Adrenal gland (tissue), 12 donors: ENCODE results near the gene SPA17. TPM values are rescaled to one million over a fixed set of nuclear protein-coding genes. Genes with fewer than 3 reads are reported as not detected.

ENCODE experiments used
- DNase-seq, 7 donors: peaks; one replicate each; pipeline ENCODE4 v3.0.0-alpha.2; 2019 to 2020
- H3K27ac ChIP-seq, 5 donors: fragments of 200-600 bp; sonication (generic) in 4 of 5; 1 replicate in 3 of 5; 2 replicates in 2 of 5; pipeline versions ENCODE4 v1.5.1 to v1.8.0; 2016 to 2020; ENCODE audit warnings: mild to moderate bottlenecking in 1 of 5
- H3K27me3 ChIP-seq: fragments of 200-600 bp; 2 replicates; pipeline ENCODE4 v1.8.0; 2021
- H3K36me3 ChIP-seq, 2 donors: fragments of 200-600 bp; replicated peaks in 1 of 2; 1 replicate in 1 of 2; 2 replicates in 1 of 2; pipeline versions ENCODE4 v1.5.1 to v1.8.0; 2018 to 2022
- H3K4me1 ChIP-seq, 2 donors: fragments of 200-600 bp; replicated peaks in 1 of 2; 1 replicate in 1 of 2; 2 replicates in 1 of 2; pipeline versions ENCODE4 v1.5.1 to v1.8.0; 2018 to 2021
- H3K4me3 ChIP-seq, 4 donors: fragments of 200-600 bp; sonication (generic) in 3 of 4; one replicate each; pipeline ENCODE4 v1.5.1; 2016 to 2018
- H3K9me3 ChIP-seq, 3 donors: fragments of 200-600 bp; sonication (generic) in 1 of 3; replicated peaks in 1 of 3; 1 replicate in 2 of 3; 2 replicates in 1 of 3; pipeline versions ENCODE4 v1.5.1 to v1.8.0; 2016 to 2021
- POLR2A ChIP-seq, 2 donors: fragments of 450-650 bp; IDR thresholded peaks; one replicate each; pipeline ENCODE4 v1.6.1; 2017; ENCODE audit warnings: antibody characterized with exemption in 2 of 2, mild to moderate bottlenecking in 2 of 2, moderate library complexity in 1 of 2
- WGBS, 4 donors: extraction: QIAGEN DNeasy Blood & Tissue Kit in 2 of 4; methylation state at CpG; one replicate each; pipeline versions ENCODE4 v1.1.5 to v1.1.7; 2013 to 2017; 5-methylcytosine and 5-hydroxymethylcytosine counted together
- intact Hi-C, 2 donors: fragments of 100-400 bp; cut with DNase I; formaldehyde crosslinking; loops; one replicate each; pipeline versions ENCODE4 v1.14.1 to v1.15.0; 2022 to 2023
- polyA plus RNA-seq, 3 donors: library from polyadenylated mRNA; stranded (reverse); fragments of 200-250 nt in 2 of 3; fragments of 350-450 nt in 1 of 3; fragmentation: Illumina TruSeq in 1 of 3; extraction: RNeasy Lipid Tissue Mini Kit (QIAGEN cat#74804) in 1 of 3; gene quantifications; one replicate each; pipeline ENCODE4 v1.2.3, GENCODE V29; 2013 to 2014
- total RNA-seq, 9 donors: library from RNA; depleted of rRNA in 4 of 9; stranded (reverse); fragments of >200 nt in 4 of 9; fragments of 120-200 nt in 1 of 9; fragmentation: NEBNext Ultra II Directional in 1 of 9; extraction: Animal tissue kit (Norgen Biotek cat#: 25700) in 1 of 9; gene quantifications; one replicate each; pipeline versions ENCODE4 v1.1.0 to v1.2.4, GENCODE V29; 2013 to 2023
- TF ChIP-seq, protein P1 (sequence below), 6 experiments: fragments of 450-650 bp in 4 of 6; fragments of 200-600 bp in 2 of 6; sonication (generic) in 1 of 6; IDR thresholded peaks; 1 replicate in 5 of 6; 2 replicates in 1 of 6; pipeline versions ENCODE4 v1.5.1 to v1.8.0; 2016 to 2021; ENCODE audit warnings: antibody characterized with exemption in 6 of 6, mild to moderate bottlenecking in 2 of 6, moderate library complexity in 1 of 6
- donor health status: healthy with polysubstance abuse.
- donor health status: Bipolar disorder and iron deficiency.
- donor health status: DM: yes; HTN: yes; CAD: no.
- donor health status: DM: no; HTN: no; CAD: no.
- donor health status: DM: no; HTN: no; CAD: no.
- donor health status: DM: yes; HTN: yes; CAD: no.

SPA17 gene
- total and polyA plus RNA-seq, 12 donors = 1.3 to 14.8 (median 3.7) TPM

DNA sequence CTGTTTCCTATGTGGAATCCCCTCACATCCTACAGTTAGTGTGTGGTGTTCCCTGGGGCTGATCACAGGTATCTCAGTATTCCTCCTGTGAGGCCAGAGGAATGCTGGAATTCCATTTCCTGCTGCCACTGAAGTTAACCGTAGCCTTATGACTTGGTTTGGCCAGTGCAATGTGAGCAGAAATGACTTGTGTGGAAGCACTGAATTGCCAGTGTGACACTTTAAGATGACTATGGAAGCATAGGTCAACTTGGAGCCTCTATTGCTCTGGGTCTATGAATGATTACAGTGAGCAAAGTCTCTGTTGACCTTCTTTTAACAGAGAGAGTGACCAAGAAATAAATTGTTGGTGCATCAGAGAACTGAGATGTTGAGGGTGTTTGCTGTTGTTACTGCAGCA, 34.5 kb upstream of the SPA17 start:
- TF ChIP-seq POLR2A (IDR thresholded peaks at IDR 0.05) = no peak
- TF ChIP-seq, protein P1, sequence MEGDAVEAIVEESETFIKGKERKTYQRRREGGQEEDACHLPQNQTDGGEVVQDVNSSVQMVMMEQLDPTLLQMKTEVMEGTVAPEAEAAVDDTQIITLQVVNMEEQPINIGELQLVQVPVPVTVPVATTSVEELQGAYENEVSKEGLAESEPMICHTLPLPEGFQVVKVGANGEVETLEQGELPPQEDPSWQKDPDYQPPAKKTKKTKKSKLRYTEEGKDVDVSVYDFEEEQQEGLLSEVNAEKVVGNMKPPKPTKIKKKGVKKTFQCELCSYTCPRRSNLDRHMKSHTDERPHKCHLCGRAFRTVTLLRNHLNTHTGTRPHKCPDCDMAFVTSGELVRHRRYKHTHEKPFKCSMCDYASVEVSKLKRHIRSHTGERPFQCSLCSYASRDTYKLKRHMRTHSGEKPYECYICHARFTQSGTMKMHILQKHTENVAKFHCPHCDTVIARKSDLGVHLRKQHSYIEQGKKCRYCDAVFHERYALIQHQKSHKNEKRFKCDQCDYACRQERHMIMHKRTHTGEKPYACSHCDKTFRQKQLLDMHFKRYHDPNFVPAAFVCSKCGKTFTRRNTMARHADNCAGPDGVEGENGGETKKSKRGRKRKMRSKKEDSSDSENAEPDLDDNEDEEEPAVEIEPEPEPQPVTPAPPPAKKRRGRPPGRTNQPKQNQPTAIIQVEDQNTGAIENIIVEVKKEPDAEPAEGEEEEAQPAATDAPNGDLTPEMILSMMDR (IDR thresholded peaks at IDR 0.05) = no peak
- intact Hi-C loops = no loop called here
- Histone ChIP-seq H3K9me3 (no peaks in the 10 kb centered on the region), H3K4me1 (no peaks in the 10 kb centered on the region), H3K27me3 (no peaks in the 10 kb centered on the region), H3K36me3 (peaks cover 0 to 45% of the 10 kb centered on the region in 2 donors), H3K4me3 (no peak overlapping the region), H3K27ac (no peak overlapping the region)
- DNase-seq = no peak
- 82 to 100% (median 95%) methylated on average over 1 of the region's 1 CpG for WGBS, 4 donors

DNA sequence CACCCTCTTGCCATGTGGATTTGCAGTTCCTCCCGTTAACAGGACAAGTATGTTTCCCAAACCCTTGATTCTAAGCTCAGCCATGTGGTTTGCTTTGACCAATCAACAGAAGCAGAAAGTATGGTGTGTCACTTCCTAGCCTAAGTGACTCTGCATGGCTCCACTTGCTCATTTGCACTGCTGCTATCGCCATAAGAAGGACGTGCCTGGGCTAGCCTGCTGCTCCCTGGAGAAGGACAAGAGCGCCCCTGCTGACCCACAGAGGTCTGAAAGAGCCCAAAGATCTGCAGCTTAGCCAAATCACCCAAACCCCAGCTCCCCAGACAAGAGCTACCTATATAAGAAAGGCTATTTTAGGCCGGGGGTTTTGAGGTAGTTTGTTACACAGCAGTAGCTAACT, 33.0 kb upstream of the SPA17 start:
- peaks cover 0 to 33% of the 10 kb centered on the region in 2 donors for H3K36me3 ChIP-seq
- no peak overlapping the region for H3K27ac ChIP-seq
- DNase-seq = no peak
- no peak overlapping the region for H3K4me3 ChIP-seq
- H3K9me3 ChIP-seq = no peaks in the 10 kb centered on the region
- 86 to 93% (median 88%) methylated on average over 5 of the region's 5 CpGs for WGBS, 4 donors
- intact Hi-C loops = no loop called here
- no peak for TF ChIP-seq POLR2A (IDR thresholded peaks at IDR 0.05)
- TF ChIP-seq, protein P1 (IDR thresholded peaks at IDR 0.05) = no peak
- H3K4me1 ChIP-seq = no peaks in the 10 kb centered on the region
- H3K27me3 ChIP-seq = no peaks in the 10 kb centered on the region

DNA sequence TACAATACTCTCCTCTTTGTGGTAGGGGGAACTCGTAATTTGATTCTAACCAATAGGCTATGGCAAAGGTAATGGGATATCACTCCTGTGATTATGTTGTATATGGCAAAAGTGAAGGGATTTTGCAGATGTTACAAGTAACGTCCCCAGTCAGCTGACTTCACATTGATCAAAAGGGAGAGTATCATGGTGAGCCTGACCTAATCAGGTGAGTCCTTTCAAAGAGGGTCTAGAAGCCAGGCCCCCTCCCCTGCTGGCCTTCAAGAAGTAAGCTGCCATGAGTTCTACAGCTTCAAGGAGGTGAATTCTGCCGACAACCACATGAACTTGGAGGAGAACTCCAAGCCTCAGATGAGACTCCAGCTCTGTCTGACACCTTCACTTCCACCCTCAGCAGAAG, 31.1 kb upstream of the SPA17 start:
- H3K4me3 ChIP-seq = no peak overlapping the region
- no peak for DNase-seq
- H3K27me3 ChIP-seq = no peaks in the 10 kb centered on the region
- 88 to 95% (median 91%) methylated on average over 2 to 3 of the region's 3 CpGs for WGBS, 4 donors
- no peak overlapping the region for H3K27ac ChIP-seq
- intact Hi-C loops = no loop called here
- no peaks in the 10 kb centered on the region for H3K9me3 ChIP-seq
- H3K4me1 ChIP-seq = no peaks in the 10 kb centered on the region
- TF ChIP-seq POLR2A (IDR thresholded peaks at IDR 0.05) = no peak
- TF ChIP-seq, protein P1 (IDR thresholded peaks at IDR 0.05) = no peak
- H3K36me3 ChIP-seq = peaks cover 0 to 13% of the 10 kb centered on the region in 2 donors

DNA sequence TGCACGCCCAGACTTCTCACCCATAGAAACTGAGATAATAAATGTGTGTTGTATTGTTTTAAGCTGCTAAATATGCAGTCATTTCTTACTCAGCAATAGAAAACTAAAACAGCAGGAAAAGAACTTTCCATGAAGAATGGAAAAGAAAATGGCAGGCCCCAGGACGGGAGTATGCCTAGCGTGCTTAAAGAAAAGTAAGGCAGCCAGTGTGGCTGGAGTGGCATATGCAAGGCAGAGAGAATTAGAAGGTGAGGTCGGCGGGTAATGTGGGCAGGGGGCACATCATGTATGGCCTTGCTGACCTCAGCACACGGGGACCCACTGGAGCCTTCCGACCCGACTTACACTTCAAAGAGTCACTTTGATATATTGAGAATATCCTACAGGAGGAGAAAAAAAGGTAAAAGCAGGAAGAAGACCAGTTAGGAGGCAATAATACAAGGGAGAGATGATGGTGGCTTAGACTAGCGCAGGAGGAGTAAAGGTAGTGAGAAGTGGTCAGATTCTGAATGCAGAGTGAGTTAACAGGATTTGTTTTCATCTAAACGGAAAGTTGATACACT, 30.6 kb upstream of the SPA17 start:
- no peaks in the 10 kb centered on the region for H3K4me1 ChIP-seq
- no peak for DNase-seq
- no peak overlapping the region for H3K27ac ChIP-seq
- intact Hi-C loops = no loop called here
- no peaks in the 10 kb centered on the region for H3K27me3 ChIP-seq
- TF ChIP-seq POLR2A (IDR thresholded peaks at IDR 0.05) = no peak
- TF ChIP-seq, protein P1 (IDR thresholded peaks at IDR 0.05) = no peak
- no peaks in the 10 kb centered on the region for H3K9me3 ChIP-seq
- whole genome bisulfite sequencing, 4 donors = 80 to 85% (median 82%) methylated on average over 10 of the region's 10 CpGs
- H3K36me3 ChIP-seq = peaks cover 0 to 8% of the 10 kb centered on the region in 2 donors
- no peak overlapping the region for H3K4me3 ChIP-seq
